ENCODE measurements around the gene PLCL2. TPM values are rescaled to one million over a fixed set of nuclear protein-coding genes. Genes with fewer than 3 reads are reported as not detected.

The PLCL2 gene
- total and polyA plus RNA-seq, 10 of the 15 experiments (the other 5 are each of a cell fraction or from before 2014, with no cell fraction given), result 7.5 to 37.3 (median 21.7) TPM

DNA sequence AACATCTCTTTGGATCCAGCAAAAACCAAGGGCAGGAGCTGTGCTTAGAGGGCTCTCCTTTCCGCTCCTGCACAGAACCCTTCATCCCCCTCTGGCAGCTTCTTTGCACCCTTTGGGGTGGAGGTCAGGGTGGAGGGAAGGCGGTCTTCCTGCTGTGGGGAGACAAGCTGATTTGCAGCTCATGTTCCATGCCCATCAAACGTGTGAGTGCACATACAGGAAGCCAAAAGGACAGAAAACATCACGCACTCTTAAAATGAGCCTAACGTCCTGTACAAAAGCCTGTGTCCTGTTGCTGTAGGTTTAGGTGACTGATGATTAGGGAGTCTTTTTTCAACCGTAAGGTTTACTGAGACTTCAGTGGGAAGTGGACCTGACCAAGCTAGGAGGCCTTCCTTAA, 195.2 kb downstream of the PLCL2 start (continued):
- TF ChIP-seq, protein P1, sequence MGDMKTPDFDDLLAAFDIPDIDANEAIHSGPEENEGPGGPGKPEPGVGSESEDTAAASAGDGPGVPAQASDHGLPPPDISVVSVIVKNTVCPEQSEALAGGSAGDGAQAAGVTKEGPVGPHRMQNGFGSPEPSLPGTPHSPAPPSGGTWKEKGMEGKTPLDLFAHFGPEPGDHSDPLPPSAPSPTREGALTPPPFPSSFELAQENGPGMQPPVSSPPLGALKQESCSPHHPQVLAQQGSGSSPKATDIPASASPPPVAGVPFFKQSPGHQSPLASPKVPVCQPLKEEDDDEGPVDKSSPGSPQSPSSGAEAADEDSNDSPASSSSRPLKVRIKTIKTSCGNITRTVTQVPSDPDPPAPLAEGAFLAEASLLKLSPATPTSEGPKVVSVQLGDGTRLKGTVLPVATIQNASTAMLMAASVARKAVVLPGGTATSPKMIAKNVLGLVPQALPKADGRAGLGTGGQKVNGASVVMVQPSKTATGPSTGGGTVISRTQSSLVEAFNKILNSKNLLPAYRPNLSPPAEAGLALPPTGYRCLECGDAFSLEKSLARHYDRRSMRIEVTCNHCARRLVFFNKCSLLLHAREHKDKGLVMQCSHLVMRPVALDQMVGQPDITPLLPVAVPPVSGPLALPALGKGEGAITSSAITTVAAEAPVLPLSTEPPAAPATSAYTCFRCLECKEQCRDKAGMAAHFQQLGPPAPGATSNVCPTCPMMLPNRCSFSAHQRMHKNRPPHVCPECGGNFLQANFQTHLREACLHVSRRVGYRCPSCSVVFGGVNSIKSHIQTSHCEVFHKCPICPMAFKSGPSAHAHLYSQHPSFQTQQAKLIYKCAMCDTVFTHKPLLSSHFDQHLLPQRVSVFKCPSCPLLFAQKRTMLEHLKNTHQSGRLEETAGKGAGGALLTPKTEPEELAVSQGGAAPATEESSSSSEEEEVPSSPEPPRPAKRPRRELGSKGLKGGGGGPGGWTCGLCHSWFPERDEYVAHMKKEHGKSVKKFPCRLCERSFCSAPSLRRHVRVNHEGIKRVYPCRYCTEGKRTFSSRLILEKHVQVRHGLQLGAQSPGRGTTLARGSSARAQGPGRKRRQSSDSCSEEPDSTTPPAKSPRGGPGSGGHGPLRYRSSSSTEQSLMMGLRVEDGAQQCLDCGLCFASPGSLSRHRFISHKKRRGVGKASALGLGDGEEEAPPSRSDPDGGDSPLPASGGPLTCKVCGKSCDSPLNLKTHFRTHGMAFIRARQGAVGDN (IDR thresholded peaks at IDR 0.05), result no peak
- TF ChIP-seq RAD51 (IDR thresholded peaks at IDR 0.05) (no peak), SMC3 (IDR thresholded peaks at IDR 0.05; ENCODE audit: borderline replicate concordance, low read length) (no peak), ZNF384 (IDR thresholded peaks at IDR 0.05; ENCODE audit: borderline replicate concordance, low read depth, low read length) (no peak), CREM (IDR thresholded peaks at IDR 0.05; ENCODE audit: low read depth) (no peak), ASH2L (IDR thresholded peaks at IDR 0.05; ENCODE audit: borderline replicate concordance, low read depth) (no peak)
- TF ChIP-seq, protein P2, sequence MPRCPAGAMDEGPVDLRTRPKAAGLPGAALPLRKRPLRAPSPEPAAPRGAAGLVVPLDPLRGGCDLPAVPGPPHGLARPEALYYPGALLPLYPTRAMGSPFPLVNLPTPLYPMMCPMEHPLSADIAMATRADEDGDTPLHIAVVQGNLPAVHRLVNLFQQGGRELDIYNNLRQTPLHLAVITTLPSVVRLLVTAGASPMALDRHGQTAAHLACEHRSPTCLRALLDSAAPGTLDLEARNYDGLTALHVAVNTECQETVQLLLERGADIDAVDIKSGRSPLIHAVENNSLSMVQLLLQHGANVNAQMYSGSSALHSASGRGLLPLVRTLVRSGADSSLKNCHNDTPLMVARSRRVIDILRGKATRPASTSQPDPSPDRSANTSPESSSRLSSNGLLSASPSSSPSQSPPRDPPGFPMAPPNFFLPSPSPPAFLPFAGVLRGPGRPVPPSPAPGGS (IDR thresholded peaks at IDR 0.05; ENCODE audit: borderline replicate concordance, insufficient read depth, low read depth, low read length, poor library complexity, severe bottlenecking), result no peak

Measured in GM12878 (cell line).